ENCODE data around the gene SLC5A5.
A peak's percentile ranks its signal among the peaks of the same experiment; 100 is the strongest.

The SLC5A5 gene

GRCh38 chr19:17871032-17871877, 490 bp upstream of the SLC5A5 start:
- Histone ChIP-seq H3K9me3 (no peaks in the 10 kb centered on the region), H3K4me3 (no peak overlapping the region), H3K9ac (no peak overlapping the region), H3K36me3 (no peaks in the 10 kb centered on the region), H3K27me3 (peaks cover 50% of the 10 kb centered on the region), H3K27ac (no peak overlapping the region), H4K20me1 (peaks cover 15% of the 10 kb centered on the region; the same call in 1 of the 2 replicates), H3K4me2 (no peak overlapping the region), H3K4me1 (peaks cover 14% of the 10 kb centered on the region)
- TF ChIP-seq Cebpa-rat (IDR thresholded peaks at IDR 0.05) = no peak

- no peaks in the 10 kb centered on the region for H3K36me3 ChIP-seq
- TF ChIP-seq Cebpa-rat (IDR thresholded peaks at IDR 0.05) = no peak
- H3K9ac ChIP-seq = no peak overlapping the region
- H4K20me1 ChIP-seq = peaks cover 9% of the 10 kb centered on the region; the same call in 1 of the 2 replicates
- H3K4me3 ChIP-seq = no peak overlapping the region
- H3K4me2 ChIP-seq = no peak overlapping the region
- no peak overlapping the region for H3K27ac ChIP-seq
- peaks cover 50% of the 10 kb centered on the region for H3K27me3 ChIP-seq
- peaks cover 14% of the 10 kb centered on the region for H3K4me1 ChIP-seq
- H3K9me3 ChIP-seq = no peaks in the 10 kb centered on the region
Observed at GRCh38 chr19:17872251-17873001, 681 bp downstream of the SLC5A5 start.

- TF ChIP-seq Cebpa-rat (IDR thresholded peaks at IDR 0.05) = no peak
- no peak overlapping the region for H3K27ac ChIP-seq
- H4K20me1 ChIP-seq = peaks cover 9% of the 10 kb centered on the region; the same call in 1 of the 2 replicates
- H3K9ac ChIP-seq = no peak overlapping the region
- peak overlapping the region; percentile 52 for H3K4me3 ChIP-seq
- peaks cover 50% of the 10 kb centered on the region for H3K27me3 ChIP-seq
- no peaks in the 10 kb centered on the region for H3K36me3 ChIP-seq
- peak overlapping the region; percentile 88 for H3K4me2 ChIP-seq
- peaks cover 14% of the 10 kb centered on the region for H3K4me1 ChIP-seq
- H3K9me3 ChIP-seq = no peaks in the 10 kb centered on the region
Observed at GRCh38 chr19:17873786-17874757, 2.3 kb downstream of the SLC5A5 start.

GRCh38 chr19:17874758-17875135, 3.0 kb downstream of the SLC5A5 start:
- Histone ChIP-seq H3K9me3 (no peaks in the 10 kb centered on the region), H3K4me2 (no peak overlapping the region), H4K20me1 (peaks cover 9% of the 10 kb centered on the region; the same call in 1 of the 2 replicates), H3K9ac (no peak overlapping the region), H3K27ac (no peak overlapping the region), H3K36me3 (no peaks in the 10 kb centered on the region), H3K4me3 (no peak overlapping the region), H3K4me1 (peaks cover 14% of the 10 kb centered on the region), H3K27me3 (peaks cover 55% of the 10 kb centered on the region)
- no peak for TF ChIP-seq Cebpa-rat (IDR thresholded peaks at IDR 0.05)

DNA sequence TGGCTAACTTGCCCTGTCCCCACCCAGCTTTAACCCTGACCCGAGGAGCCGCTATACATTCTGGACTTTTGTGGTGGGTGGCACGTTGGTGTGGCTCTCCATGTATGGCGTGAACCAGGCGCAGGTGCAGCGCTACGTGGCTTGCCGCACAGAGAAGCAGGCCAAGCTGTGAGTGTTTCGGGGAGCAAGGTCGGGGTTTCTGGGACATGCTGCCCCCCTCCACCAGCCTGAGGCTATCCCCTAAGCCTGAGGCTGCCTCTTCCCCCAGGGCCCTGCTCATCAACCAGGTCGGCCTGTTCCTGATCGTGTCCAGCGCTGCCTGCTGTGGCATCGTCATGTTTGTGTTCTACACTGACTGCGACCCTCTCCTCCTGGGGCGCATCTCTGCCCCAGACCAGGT, 6.0 kb downstream of the SLC5A5 start:
- Histone ChIP-seq H3K27me3 (peaks cover 27% of the 10 kb centered on the region), H3K36me3 (no peaks in the 10 kb centered on the region), H3K9ac (no peak overlapping the region), H3K4me2 (no peak overlapping the region), H3K27ac (no peak overlapping the region), H4K20me1 (peaks cover 3% of the 10 kb centered on the region; the same call in 1 of the 2 replicates), H3K9me3 (no peaks in the 10 kb centered on the region), H3K4me3 (no peak overlapping the region), H3K4me1 (peaks cover 13% of the 10 kb centered on the region)
- TF ChIP-seq Cebpa-rat (IDR thresholded peaks at IDR 0.05) = no peak

DNA sequence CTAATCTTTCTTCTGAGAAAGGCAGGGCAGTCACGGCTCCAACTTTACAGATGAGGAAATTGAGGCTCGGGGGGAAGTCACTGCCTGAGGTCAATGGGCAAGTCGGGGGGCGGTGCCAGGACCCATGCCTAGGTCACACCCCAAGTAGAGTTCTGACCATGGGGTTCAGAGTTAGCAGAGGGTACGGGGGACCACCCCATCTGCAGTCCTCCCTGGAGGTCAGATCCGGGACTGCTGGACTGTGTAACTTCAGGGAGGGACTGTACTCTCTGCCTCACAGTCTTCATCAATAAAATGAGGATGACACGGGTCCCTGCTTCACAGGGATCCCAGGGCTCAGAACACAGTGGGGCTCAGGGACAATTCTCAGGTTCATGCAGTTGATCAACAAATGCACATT, 7.7 kb downstream of the SLC5A5 start:
- no peak overlapping the region for H3K4me2 ChIP-seq
- TF ChIP-seq Cebpa-rat (IDR thresholded peaks at IDR 0.05) = no peak
- no peaks in the 10 kb centered on the region for H3K9me3 ChIP-seq
- H3K27ac ChIP-seq = no peak overlapping the region
- peaks cover 11% of the 10 kb centered on the region for H3K27me3 ChIP-seq
- no peak overlapping the region for H3K4me3 ChIP-seq
- no peaks in the 10 kb centered on the region for H3K36me3 ChIP-seq
- H3K4me1 ChIP-seq = no peaks in the 10 kb centered on the region
- H3K9ac ChIP-seq = no peak overlapping the region
- no peaks in the 10 kb centered on the region for H4K20me1 ChIP-seq

DNA sequence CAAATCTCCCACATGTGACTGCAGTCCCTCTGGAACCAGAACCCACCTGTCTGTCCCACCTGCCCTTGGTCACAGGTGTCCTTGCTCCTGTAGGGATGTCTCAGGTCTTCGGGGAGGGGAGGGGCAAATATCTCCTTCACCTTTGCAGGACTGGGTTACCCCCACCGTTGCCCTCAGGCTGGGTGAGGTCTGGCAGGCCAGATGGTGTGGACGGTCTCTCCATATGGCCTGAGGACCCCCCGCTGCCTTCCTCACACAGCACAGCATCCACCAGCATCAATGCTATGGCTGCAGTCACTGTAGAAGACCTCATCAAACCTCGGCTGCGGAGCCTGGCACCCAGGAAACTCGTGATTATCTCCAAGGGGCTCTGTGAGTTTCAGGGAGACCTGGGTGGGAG, 10.0 kb downstream of the SLC5A5 start:
- Histone ChIP-seq H3K4me1 (no peaks in the 10 kb centered on the region), H3K4me3 (no peak overlapping the region), H3K9ac (no peak overlapping the region), H3K27ac (no peak overlapping the region), H3K4me2 (no peak overlapping the region), H3K27me3 (0 out of 2 replicates have a peak, but pooled peaks cover 5% of the 10 kb centered on the region), H4K20me1 (no peaks in the 10 kb centered on the region), H3K9me3 (no peaks in the 10 kb centered on the region), H3K36me3 (no peaks in the 10 kb centered on the region)
- TF ChIP-seq Cebpa-rat (IDR thresholded peaks at IDR 0.05) = no peak

DNA sequence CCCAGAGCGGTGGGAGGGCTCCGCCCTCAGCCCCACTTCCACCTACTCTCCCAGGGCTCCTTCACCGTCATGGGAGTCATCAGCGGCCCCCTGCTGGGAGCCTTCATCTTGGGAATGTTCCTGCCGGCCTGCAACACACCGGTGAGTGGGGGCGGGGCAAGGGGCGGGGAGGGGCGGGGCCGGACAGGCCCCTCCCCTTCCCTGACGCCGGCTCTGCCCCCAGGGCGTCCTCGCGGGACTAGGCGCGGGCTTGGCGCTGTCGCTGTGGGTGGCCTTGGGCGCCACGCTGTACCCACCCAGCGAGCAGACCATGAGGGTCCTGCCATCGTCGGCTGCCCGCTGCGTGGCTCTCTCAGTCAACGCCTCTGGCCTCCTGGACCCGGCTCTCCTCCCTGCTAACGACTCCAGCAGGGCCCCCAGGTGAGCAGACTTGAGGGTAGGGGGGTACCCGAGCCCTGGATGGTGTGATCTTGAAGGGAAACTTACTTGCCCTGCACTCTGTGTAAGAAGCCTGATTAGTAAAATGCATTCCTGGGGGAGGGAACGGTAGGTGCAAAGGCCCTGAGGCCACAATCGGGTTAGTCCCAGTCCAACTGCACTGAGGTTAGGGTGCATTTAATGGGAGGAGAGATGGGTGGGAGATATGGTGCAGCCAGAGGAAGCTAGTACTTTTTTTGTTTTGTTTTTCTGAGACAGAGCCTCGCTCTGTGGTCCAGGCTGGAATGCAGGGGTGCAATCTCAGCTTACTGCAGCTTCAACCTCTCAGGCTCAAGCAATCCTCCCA, 12.1 kb downstream of the SLC5A5 start:
- Histone ChIP-seq H3K4me1 (no peaks in the 10 kb centered on the region), H3K27me3 (0 out of 2 replicates have a peak, but pooled peaks cover 5% of the 10 kb centered on the region), H3K36me3 (no peaks in the 10 kb centered on the region), H3K27ac (no peak overlapping the region), H3K9me3 (no peaks in the 10 kb centered on the region), H4K20me1 (no peaks in the 10 kb centered on the region), H3K4me2 (no peak overlapping the region), H3K4me3 (no peak overlapping the region), H3K9ac (no peak overlapping the region)
- TF ChIP-seq Cebpa-rat (IDR thresholded peaks at IDR 0.05) = no peak
